Stimulated activated CD8-positive, alpha-beta memory T cell treated with anti-CD3 and anti-CD28 coated beads, Interleukin-7, amount 100 ng/mL, for 24 hours (primary cell): ENCODE data around the gene KCNRG.
"Not testable (repeated sequence)": the region's sequence is repeated elsewhere in the genome, so short reads cannot be mapped to it uniquely, and the experiment has no call there.

Source experiments
- DNase-seq: peaks from one replicate; pipeline ENCODE4 v3.0.0-alpha.2; 2020; ENCODE audit warnings: low read depth

The KCNRG gene

DNA sequence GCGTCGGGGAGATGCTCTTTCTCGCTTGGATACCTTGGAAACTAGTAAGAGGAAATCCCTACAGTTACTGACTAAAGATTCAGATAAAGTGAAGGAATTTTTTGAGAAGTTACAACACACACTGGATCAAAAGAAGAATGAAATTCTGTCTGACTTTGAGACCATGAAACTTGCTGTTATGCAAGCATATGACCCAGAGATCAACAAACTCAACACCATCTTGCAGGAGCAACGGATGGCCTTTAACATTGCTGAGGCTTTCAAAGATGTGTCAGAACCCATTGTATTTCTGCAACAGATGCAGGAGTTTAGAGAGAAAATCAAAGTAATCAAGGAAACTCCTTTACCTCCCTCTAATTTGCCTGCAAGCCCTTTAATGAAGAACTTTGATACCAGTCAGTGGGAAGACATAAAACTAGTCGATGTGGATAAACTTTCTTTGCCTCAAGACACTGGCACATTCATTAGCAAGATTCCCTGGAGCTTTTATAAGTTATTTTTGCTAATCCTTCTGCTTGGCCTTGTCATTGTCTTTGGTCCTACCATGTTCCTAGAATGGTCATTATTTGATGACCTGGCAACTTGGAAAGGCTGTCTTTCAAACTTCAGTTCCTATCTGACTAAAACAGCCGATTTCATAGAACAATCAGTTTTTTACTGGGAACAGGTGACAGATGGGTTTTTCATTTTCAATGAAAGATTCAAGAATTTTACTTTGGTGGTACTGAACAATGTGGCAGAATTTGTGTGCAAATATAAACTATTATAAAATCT is 2.7 kb upstream of the KCNRG start:
- DNase-seq = no peak

- no peak for DNase-seq
Observed at GRCh38 chr13:50014386-50014785, 858 bp upstream of the KCNRG start.

DNA sequence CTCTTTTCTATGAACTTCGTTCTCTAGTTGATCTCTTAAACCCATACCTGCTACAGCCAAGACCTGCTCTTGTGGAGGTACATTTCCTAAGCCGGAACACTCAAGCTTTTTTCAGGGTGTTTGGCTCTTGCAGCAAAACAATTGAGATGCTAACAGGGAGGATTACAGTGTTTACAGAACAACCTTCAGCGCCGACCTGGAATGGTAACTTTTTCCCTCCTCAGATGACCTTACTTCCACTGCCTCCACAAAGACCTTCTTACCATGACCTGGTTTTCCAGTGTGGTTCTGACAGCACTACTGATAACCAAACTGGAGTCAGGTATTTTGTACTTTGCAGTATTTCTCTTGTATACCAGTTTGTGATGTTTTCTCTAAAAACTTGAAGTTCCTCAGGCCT is 506 bp downstream of the KCNRG start:
- DNase-seq = no peak

GRCh38 chr13:50016444-50016843 is 1.2 kb downstream of the KCNRG start:
- DNase-seq = no peak

DNA sequence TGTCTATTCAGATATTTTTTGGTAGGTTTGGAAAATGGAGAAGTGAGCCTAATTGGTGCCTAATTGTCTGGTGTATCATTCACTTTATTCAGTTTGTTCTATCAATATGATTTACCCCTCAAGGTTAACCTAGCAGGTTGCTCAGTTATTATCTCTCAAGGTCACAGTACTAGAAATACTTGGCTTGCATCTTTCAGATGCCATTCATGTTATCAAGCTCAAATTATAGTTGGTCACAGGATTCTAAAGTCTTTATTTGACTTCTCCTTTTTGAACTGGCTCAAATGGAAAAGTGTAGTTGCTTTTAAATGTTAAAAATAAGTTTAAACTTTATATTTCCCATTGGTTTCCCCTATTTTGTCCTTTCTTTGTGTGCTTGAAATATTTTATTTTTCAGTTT is 2.6 kb downstream of the KCNRG start:
- no peak for DNase-seq

DNA sequence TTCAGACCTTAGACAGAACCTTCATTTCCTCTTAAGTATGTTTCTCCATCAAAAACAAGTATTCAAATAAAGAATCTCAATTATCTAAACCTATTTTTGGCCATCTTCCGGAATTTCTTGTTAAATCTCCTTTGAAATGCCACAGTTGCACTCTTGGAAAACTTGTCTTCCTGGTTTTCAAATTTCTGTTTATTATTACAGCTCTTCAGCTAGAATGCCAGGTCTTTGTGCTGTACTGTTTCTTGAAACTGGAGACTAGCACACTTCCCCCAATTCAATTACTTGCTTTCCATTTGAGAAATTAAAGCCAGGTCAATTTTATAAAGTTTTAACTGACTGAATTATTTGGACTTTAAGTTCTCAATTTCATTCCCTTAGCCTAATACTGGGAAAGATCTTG is 10.2 kb downstream of the KCNRG start:
- no peak for DNase-seq

DNA sequence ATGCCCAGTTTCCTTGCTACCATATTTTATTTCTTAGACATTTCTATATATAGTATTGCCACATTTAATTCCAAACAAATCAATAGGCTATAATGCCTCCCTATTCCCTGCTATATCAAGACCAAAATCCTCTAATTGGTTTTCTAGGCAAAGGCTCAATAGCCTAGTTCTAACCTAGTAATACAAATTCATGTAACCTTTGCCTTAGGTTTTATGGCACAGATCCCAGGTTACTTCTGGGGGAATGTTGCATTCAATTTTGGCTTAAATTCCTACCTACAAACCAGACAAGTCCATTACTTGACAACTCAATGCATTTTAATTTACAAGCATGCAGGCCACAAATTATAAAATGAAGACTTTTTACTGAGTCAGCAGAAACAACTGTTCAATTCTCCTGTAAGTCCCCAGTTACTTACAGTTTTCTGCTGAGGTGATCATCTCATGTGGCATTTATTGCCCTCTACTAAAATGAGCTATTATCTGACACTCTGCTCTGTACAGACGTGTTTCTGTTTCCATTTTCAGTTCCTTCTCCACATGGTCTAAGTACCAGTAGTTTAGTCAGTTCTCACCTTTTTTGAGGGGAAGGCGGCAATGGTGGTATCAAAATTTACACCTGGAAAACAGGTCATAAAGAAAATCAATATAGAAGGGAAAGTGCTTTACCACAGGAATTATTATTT is 11.7 kb downstream of the KCNRG start:
- no peak for DNase-seq

- no peak for DNase-seq
Observed at GRCh38 chr13:50030315-50030714, 15.1 kb downstream of the KCNRG start.

DNA sequence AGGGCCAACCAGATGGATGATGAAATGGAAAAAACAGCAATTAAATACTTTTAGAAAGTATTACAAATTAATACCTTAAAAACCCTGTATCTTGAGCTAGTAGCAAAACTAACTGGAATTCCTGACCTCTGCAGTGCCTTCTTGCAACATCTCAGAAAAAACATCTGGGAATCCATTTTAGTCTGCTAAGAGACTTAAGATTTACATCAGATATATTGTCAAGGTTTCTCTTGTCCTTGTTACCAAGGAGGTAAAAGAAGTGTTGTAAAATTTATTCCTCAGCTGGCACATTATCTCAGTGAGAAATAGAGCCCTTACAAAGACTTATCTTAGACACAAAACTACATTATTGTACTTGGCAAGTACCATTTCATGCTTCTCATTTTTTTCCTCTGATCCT is 18.5 kb downstream of the KCNRG start:
- no peak for DNase-seq

- DNase-seq = no peak
Observed at GRCh38 chr13:50037788-50038187, 22.5 kb downstream of the KCNRG start.

DNA sequence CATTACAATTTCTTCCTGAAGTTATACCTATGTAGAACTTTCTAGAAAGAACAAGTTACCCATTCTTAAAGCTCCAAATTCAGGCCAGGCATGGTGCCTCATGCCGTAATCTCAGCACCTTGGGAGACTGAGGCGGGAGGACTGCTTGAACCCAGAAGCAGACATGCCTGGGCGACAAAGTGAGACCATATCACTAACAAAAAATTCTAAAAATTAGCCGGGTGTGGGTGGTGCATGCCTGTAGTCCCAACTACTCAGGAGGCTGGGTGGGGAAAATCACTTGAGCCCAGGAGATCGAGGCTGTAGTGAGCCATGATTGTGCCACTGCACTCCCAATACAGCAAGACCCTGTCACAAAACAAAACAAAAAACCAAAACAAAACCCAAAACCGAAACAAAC is 23.0 kb downstream of the KCNRG start:
- no peak for DNase-seq

- DNase-seq = no peak
Observed at GRCh38 chr13:50052478-50052877, 37.2 kb downstream of the KCNRG start.

DNA sequence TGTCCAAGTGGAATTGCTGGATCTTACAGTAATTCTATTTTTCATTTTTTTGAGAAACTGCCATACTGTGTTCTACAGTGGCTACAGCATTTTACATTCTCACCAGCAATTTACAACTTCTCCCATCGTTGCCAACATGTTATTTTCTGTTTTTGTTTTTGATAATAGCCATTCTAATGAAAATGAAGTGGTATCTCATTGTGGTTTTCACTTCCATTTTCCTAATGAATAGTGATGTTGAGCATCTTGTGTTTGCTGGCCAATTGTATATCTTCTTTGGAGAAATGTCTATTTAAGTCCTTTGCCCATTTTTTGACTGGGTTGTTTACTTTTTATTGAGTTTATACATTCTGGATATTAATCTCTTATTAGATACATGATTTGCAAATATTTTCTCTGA is 38.6 kb downstream of the KCNRG start:
- no peak for DNase-seq

- DNase-seq = no peak
Observed at GRCh38 chr13:50055454-50055853, 40.2 kb downstream of the KCNRG start.

GRCh38 chr13:50060718-50061117 is 45.5 kb downstream of the KCNRG start:
- DNase-seq = no peak

DNA sequence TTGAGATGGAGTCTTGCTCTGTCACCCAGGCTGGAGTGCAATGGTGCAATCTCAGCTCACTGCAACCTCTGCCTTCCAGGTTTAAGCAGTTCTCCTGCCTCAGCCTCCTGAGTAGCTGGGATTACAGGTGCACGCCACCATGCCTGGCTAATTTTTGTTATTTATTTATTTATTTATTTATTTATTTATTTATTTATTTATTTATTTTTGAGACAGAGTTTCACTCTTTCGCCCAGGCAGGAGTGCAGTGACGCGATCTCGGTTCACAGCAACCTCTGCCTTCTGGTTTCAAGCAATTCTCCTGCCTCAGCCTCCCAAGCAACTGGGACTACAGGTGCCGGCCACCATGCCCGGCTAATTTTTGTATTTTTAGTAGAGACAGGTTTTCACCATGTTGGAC is 47.1 kb downstream of the KCNRG start:
- DNase-seq = not testable (repeated sequence)

GRCh38 chr13:50065712-50066111 is 50.5 kb downstream of the KCNRG start:
- DNase-seq = no peak

GRCh38 chr13:50068508-50068907 is 53.3 kb downstream of the KCNRG start:
- DNase-seq = no peak

DNA sequence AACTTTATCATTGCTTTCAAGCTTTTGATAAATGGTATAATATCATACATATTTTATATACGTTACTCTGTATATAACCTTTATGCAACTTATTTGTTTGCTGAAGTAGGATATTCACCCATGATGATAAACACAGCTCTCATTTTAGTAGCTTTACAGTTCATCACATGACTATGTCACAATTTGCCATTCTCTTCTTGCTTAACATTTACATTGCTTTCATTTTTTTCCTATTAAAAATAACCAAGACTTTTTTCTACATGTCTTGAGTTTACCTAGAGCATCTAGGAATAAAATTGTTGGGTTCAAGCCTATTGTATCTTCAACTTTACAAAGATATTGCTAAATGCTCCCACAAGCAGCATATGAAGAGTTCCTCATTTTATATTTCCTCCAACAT is 54.0 kb downstream of the KCNRG start:
- DNase-seq = no peak

GRCh38 chr13:50070186-50070585 is 54.9 kb downstream of the KCNRG start:
- no peak for DNase-seq
